Measurements from ENCODE around the gene FITM1.

Gene FITM1

GRCh38 chr14:24113801-24114531 is 16.5 kb upstream of the FITM1 start (continued):
- TF ChIP-seq REST (tag by site-specific recombination; IDR thresholded peaks at IDR 0.05) (peak; percentile 83), ZNF660 (tag by site-specific recombination; IDR thresholded peaks at IDR 0.05) (0 out of 2 replicates have a peak, but pooled peaks have one; percentile 30), ZBTB48 (tag by site-specific recombination; IDR thresholded peaks at IDR 0.05) (peak; percentile 100), SP2 (tag by site-specific recombination; IDR thresholded peaks at IDR 0.05) (peak; percentile 53), ZNF202 (tag by site-specific recombination; IDR thresholded peaks at IDR 0.05; ENCODE audit: borderline replicate concordance) (no peak), ZNF514 (tag by site-specific recombination; IDR thresholded peaks at IDR 0.05) (no peak), ZBTB1 (tag by site-specific recombination; IDR thresholded peaks at IDR 0.05) (no peak), ZNF157 (tag by site-specific recombination; IDR thresholded peaks at IDR 0.05) (no peak), GLIS2 (tag by site-specific recombination; IDR thresholded peaks at IDR 0.05) (peak; percentile 87), ZNF394 (tag by site-specific recombination; IDR thresholded peaks at IDR 0.05; ENCODE audit: borderline replicate concordance) (peak; percentile 14; the same call in 1 of the 2 replicates), ZNF768 (tag by site-specific recombination; IDR thresholded peaks at IDR 0.05) (no peak), ZNF555 (tag by site-specific recombination; conservative IDR thresholded peaks at IDR 0.05) (no peak)

GRCh38 chr14:24114532-24115421 is 15.7 kb upstream of the FITM1 start, which contains the start of the genes DCAF11 and NRL:
DCAF11 (plus strand) TSS chr14:24114777; CDS start chr14:24115595, 818 bp downstream.
NRL (minus strand) TSS chr14:24114949; CDS start chr14:24082848, 32,101 bp downstream.
- Histone ChIP-seq H3K4me1 (ENCODE audit: control insufficient read depth, insufficient read depth, low read length) (no peaks in the 10 kb centered on the region), H3K36me3 (ENCODE audit: control insufficient read depth in 2 of 2, insufficient read depth in 1 of 2, low read length in 2 of 2) (peaks cover 2 to 35% of the 10 kb centered on the region in 2 experiments; a peak in 2 of 3 replicates), H3K4me3 (ENCODE audit: low read depth, low read length) (peak within 1 kb of the TSS; percentile 98), H3K9me3 (ENCODE audit: control insufficient read depth, insufficient read depth, low read depth, low read length) (no peaks in the 10 kb centered on the region), H3K27ac (ENCODE audit: extremely low read depth, low read depth, low read length) (peak within 1 kb of the TSS; percentile 94)
- CTCF ChIA-PET = interaction anchor here (0.6 to 2.4 kb wide), 9 partner anchors 19 to 127 kb away, joined by 3 to 13 read pairs (median 7); partner anchors contain the start of genes IRF9, PCK2, PSME1 and TINF2
- POLR2A ChIA-PET = interaction anchor here (0.5 to 8.3 kb wide), 31 partner anchors 10 to 794 kb away, joined by 3 to 163 read pairs (median 5); partner anchors contain the start of genes CHMP4A, CIDEB, EMC9 and IPO4
- TF ChIP-seq INSM2 (tag by site-specific recombination; IDR thresholded peaks at IDR 0.05) = peak; percentile 59; the same call in 1 of the 2 replicates
- TF ChIP-seq ZNF558 (tag by site-specific recombination; IDR thresholded peaks at IDR 0.05) = no peak
- TF ChIP-seq ZNF785 (tag by site-specific recombination; IDR thresholded peaks at IDR 0.05) = peak; percentile 93
- 0 out of 2 replicates have a peak, but pooled peaks have one; percentile 43 for TF ChIP-seq TRIM28 (IDR thresholded peaks at IDR 0.05; ENCODE audit: borderline replicate concordance, low read length)
- no peak for TF ChIP-seq ZSCAN5A (tag by site-specific recombination; IDR thresholded peaks at IDR 0.05)
- TF ChIP-seq REST (tag by site-specific recombination; IDR thresholded peaks at IDR 0.05) = no peak
- no peak for TF ChIP-seq ZNF561 (tag by site-specific recombination; IDR thresholded peaks at IDR 0.05; ENCODE audit: borderline replicate concordance)
- peak; percentile 36; the same call in 1 of the 2 replicates for TF ChIP-seq ZBTB7A (tag by site-specific recombination; IDR thresholded peaks at IDR 0.05; ENCODE audit: low read depth)
- TF ChIP-seq RBAK (tag by site-specific recombination; IDR thresholded peaks at IDR 0.05) = no peak
- no peak for TF ChIP-seq ZNF23 (tag by site-specific recombination; IDR thresholded peaks at IDR 0.05; ENCODE audit: borderline replicate concordance)
- TF ChIP-seq ZNF501 (tag by site-specific recombination; IDR thresholded peaks at IDR 0.05) = no peak
- TF ChIP-seq ZNF341 (tag by site-specific recombination; IDR thresholded peaks at IDR 0.05; ENCODE audit: low read depth) = peak; percentile 100

Measured in HEK293 (cell line).